ENCODE results near the gene TMEM17. TPM values are rescaled to one million over a fixed set of nuclear protein-coding genes. Genes with fewer than 3 reads are reported as not detected.

TMEM17 gene
- total and polyA plus RNA-seq, 9 of the 15 experiments (the other 6 are each of a cell fraction or from before 2014, with no cell fraction given), result 0.58 to 2.2 (median 1.2) TPM

- TF ChIP-seq HOMEZ (CRISPR knock-in tag; IDR thresholded peaks at IDR 0.05), result no peak
- peak; percentile 88 for TF ChIP-seq MGA (IDR thresholded peaks at IDR 0.05)
- no peak for TF ChIP-seq ZBTB11 (CRISPR knock-in tag; IDR thresholded peaks at IDR 0.05)
- peak; percentile 48; the same call in 1 of the 2 replicates for TF ChIP-seq NFRKB (IDR thresholded peaks at IDR 0.05; ENCODE audit: low read depth)
- no peak for TF ChIP-seq HDAC2 (IDR thresholded peaks at IDR 0.05)
- TF ChIP-seq ZNF143 (CRISPR knock-in tag; IDR thresholded peaks at IDR 0.05), result no peak
- TF ChIP-seq ZNF766 (CRISPR knock-in tag; conservative IDR thresholded peaks at IDR 0.05), result no peak
- TF ChIP-seq EZH2 (IDR thresholded peaks at IDR 0.05; ENCODE audit: borderline replicate concordance, low read depth, low read length), result no peak
- no peak for TF ChIP-seq SIRT6 (IDR thresholded peaks at IDR 0.05; ENCODE audit: low read depth, low read length)
- no peak for TF ChIP-seq ZBTB7A (IDR thresholded peaks at IDR 0.05; ENCODE audit: borderline replicate concordance, control insufficient read depth, low read depth, low read length)
These were observed 766 bp downstream of the TMEM17 start (continued) for GRCh38 chr2:62505109-62505749.
